ENCODE results near the gene SSX2IP. TPM values are rescaled to one million over a fixed set of nuclear protein-coding genes. Genes with fewer than 3 reads are reported as not detected.
"Not testable (repeated sequence)": the region's sequence is repeated elsewhere in the genome, so short reads cannot be mapped to it uniquely, and the experiment has no call there.

The SSX2IP gene
- total RNA-seq: 10 to 100 TPM in 1 of 2 donors, 1 to 10 TPM in 1; 9.9 to 11.2 TPM

GRCh38 chr1:84690397-84691121 lies at the start of gene SSX2IP:
TSS of gene SSX2IP (minus strand) at chr1:84690461. CDS start at chr1:84671219, 19,242 bp downstream.
- Mint-ChIP-seq H3K9me3 (peaks cover 0 to 4% of the 10 kb centered on the region in 2 donors), H3K36me3 (peaks cover 4 to 14% of the 10 kb centered on the region in 2 donors), H3K27ac (peak within 1 kb of the TSS; percentile 89 to 99)
- peak; percentile 91 to 94 for ATAC-seq
- peak; percentile 99 for DNase-seq (ENCODE audit: low spot score in 2 of 2)

- no peak for DNase-seq (ENCODE audit: low spot score in 2 of 2)
- no peak overlapping the region for H3K27ac Mint-ChIP-seq
- no peaks in the 10 kb centered on the region for H3K36me3 Mint-ChIP-seq
- no peaks in the 10 kb centered on the region for H3K9me3 Mint-ChIP-seq
- ATAC-seq: no peak
These were observed 48.0 kb upstream of the SSX2IP start for GRCh38 chr1:84738237-84738636.

GRCh38 chr1:84737590-84737989 lies 47.3 kb upstream of the SSX2IP start:
- no peak overlapping the region for H3K27ac Mint-ChIP-seq
- H3K36me3 Mint-ChIP-seq: no peaks in the 10 kb centered on the region
- ATAC-seq (no peak), DNase-seq (ENCODE audit: low spot score in 2 of 2) (no peak)
- no peaks in the 10 kb centered on the region for H3K9me3 Mint-ChIP-seq

GRCh38 chr1:84736944-84737343 lies 46.7 kb upstream of the SSX2IP start:
- no peaks in the 10 kb centered on the region for H3K36me3 Mint-ChIP-seq
- no peak overlapping the region for H3K27ac Mint-ChIP-seq
- H3K9me3 Mint-ChIP-seq: no peaks in the 10 kb centered on the region
- DNase-seq (ENCODE audit: low spot score in 2 of 2) (no peak), ATAC-seq (peak in 1 of 2 donors; percentile 40)

GRCh38 chr1:84736445-84736844 lies 46.2 kb upstream of the SSX2IP start:
- DNase-seq (ENCODE audit: low spot score in 2 of 2) (no peak), ATAC-seq (no peak)
- H3K9me3 Mint-ChIP-seq: no peaks in the 10 kb centered on the region
- no peaks in the 10 kb centered on the region for H3K36me3 Mint-ChIP-seq
- H3K27ac Mint-ChIP-seq: no peak overlapping the region

GRCh38 chr1:84735483-84735882 lies 45.2 kb upstream of the SSX2IP start:
- H3K36me3 Mint-ChIP-seq: no peaks in the 10 kb centered on the region
- no peak overlapping the region for H3K27ac Mint-ChIP-seq
- no peak for ATAC-seq
- DNase-seq (ENCODE audit: low spot score in 2 of 2): no peak
- no peaks in the 10 kb centered on the region for H3K9me3 Mint-ChIP-seq

GRCh38 chr1:84732520-84732919 lies 42.3 kb upstream of the SSX2IP start:
- H3K36me3 Mint-ChIP-seq: no peaks in the 10 kb centered on the region
- DNase-seq (ENCODE audit: low spot score in 2 of 2) (no peak), ATAC-seq (no peak)
- no peaks in the 10 kb centered on the region for H3K9me3 Mint-ChIP-seq
- H3K27ac Mint-ChIP-seq: no peak overlapping the region

- no peak overlapping the region for H3K27ac Mint-ChIP-seq
- no peak for DNase-seq (ENCODE audit: low spot score in 2 of 2)
- no peaks in the 10 kb centered on the region for H3K36me3 Mint-ChIP-seq
- no peak for ATAC-seq
- no peaks in the 10 kb centered on the region for H3K9me3 Mint-ChIP-seq
These were observed 41.3 kb upstream of the SSX2IP start for GRCh38 chr1:84731519-84731918.

GRCh38 chr1:84727711-84728110 lies 37.5 kb upstream of the SSX2IP start:
- not testable (repeated sequence) for H3K36me3 Mint-ChIP-seq; ATAC-seq; H3K9me3 Mint-ChIP-seq; DNase-seq (ENCODE audit: low spot score in 2 of 2); H3K27ac Mint-ChIP-seq

GRCh38 chr1:84726593-84727499 lies 36.6 kb upstream of the SSX2IP start:
- Mint-ChIP-seq H3K9me3 (no peaks in the 10 kb centered on the region), H3K36me3 (no peaks in the 10 kb centered on the region)

GRCh38 chr1:84724128-84724860 lies 34.0 kb upstream of the SSX2IP start:
- ATAC-seq: peak; percentile 43 to 69
- Mint-ChIP-seq H3K9me3 (no peaks in the 10 kb centered on the region), H3K36me3 (no peaks in the 10 kb centered on the region)

More at GRCh38 chr1:84726593-84727499, 36.6 kb upstream of the SSX2IP start:
- ATAC-seq (no peak), DNase-seq (ENCODE audit: low spot score in 2 of 2) (no peak)
- H3K27ac Mint-ChIP-seq: no peak overlapping the region

GRCh38 chr1:84722794-84723193 lies 32.5 kb upstream of the SSX2IP start:
- no peaks in the 10 kb centered on the region for H3K9me3 Mint-ChIP-seq
- no peak overlapping the region for H3K27ac Mint-ChIP-seq
- no peak for DNase-seq (ENCODE audit: low spot score in 2 of 2)
- no peaks in the 10 kb centered on the region for H3K36me3 Mint-ChIP-seq
- no peak for ATAC-seq

More at GRCh38 chr1:84724128-84724860, 34.0 kb upstream of the SSX2IP start:
- H3K27ac Mint-ChIP-seq: no peak overlapping the region
- peak; percentile 54 to 57 for DNase-seq (ENCODE audit: low spot score in 2 of 2)

GRCh38 chr1:84721872-84722271 lies 31.6 kb upstream of the SSX2IP start:
- DNase-seq (ENCODE audit: low spot score in 2 of 2); ATAC-seq; H3K9me3 Mint-ChIP-seq; H3K27ac Mint-ChIP-seq; H3K36me3 Mint-ChIP-seq: not testable (repeated sequence)

- Mint-ChIP-seq H3K36me3 (no peaks in the 10 kb centered on the region), H3K27ac (no peak overlapping the region), H3K9me3 (no peaks in the 10 kb centered on the region)
- DNase-seq (ENCODE audit: low spot score in 2 of 2) (no peak), ATAC-seq (peak; percentile 70 to 74)
These were observed 30.9 kb upstream of the SSX2IP start for GRCh38 chr1:84721152-84721551.

GRCh38 chr1:84720221-84720780 lies 30.0 kb upstream of the SSX2IP start:
- Mint-ChIP-seq H3K36me3 (no peaks in the 10 kb centered on the region), H3K27ac (no peak overlapping the region), H3K9me3 (no peaks in the 10 kb centered on the region)
- no peak for DNase-seq (ENCODE audit: low spot score in 2 of 2)
- ATAC-seq: no peak

GRCh38 chr1:84719543-84720217 lies 29.4 kb upstream of the SSX2IP start:
- Mint-ChIP-seq H3K27ac (no peak overlapping the region), H3K9me3 (no peaks in the 10 kb centered on the region), H3K36me3 (no peaks in the 10 kb centered on the region)
- DNase-seq (ENCODE audit: low spot score in 2 of 2) (no peak), ATAC-seq (no peak)
